Cardiac fibroblast (primary cell): ENCODE results near the gene ANKRD10.

Experiments used
- DNase-seq, 2 donors: peaks; one replicate each; pipeline versions ENCODE4 v3.0.0 to v3.0.0-alpha.2; 2010; ENCODE audit warnings: low read depth in 2 of 2
- H3K4me3 ChIP-seq, 2 donors: replicated peaks in 1 of 2; 1 replicate in 1 of 2; 2 replicates in 1 of 2; pipeline ENCODE4 v1.5.1; 2011; ENCODE audit warnings: low read depth in 2 of 2, low read length in 2 of 2, mild to moderate bottlenecking in 2 of 2, moderate library complexity in 1 of 2
- CTCF ChIP-seq: IDR thresholded peaks from one replicate; pipeline ENCODE4 v1.5.1; 2011; ENCODE audit warnings: low read depth, mild to moderate bottlenecking, low read length, inconsistent platforms

ANKRD10 gene

GRCh38 chr13:110904748-110905147 is 10.1 kb downstream of the ANKRD10 start:
- H3K4me3 ChIP-seq: no peak overlapping the region
- no peak for TF ChIP-seq CTCF
- no peak for DNase-seq

- H3K4me3 ChIP-seq: no peak overlapping the region
- DNase-seq: no peak
- no peak for TF ChIP-seq CTCF
These were observed 12.5 kb downstream of the ANKRD10 start for GRCh38 chr13:110902370-110902769.

GRCh38 chr13:110897521-110897920 is 17.3 kb downstream of the ANKRD10 start:
- DNase-seq: no peak
- no peak overlapping the region for H3K4me3 ChIP-seq
- TF ChIP-seq CTCF: no peak

GRCh38 chr13:110897014-110897413 is 17.9 kb downstream of the ANKRD10 start:
- no peak for TF ChIP-seq CTCF
- no peak overlapping the region for H3K4me3 ChIP-seq
- no peak for DNase-seq

- TF ChIP-seq CTCF: no peak
These were observed 20.8 kb downstream of the ANKRD10 start for GRCh38 chr13:110894086-110894485.

GRCh38 chr13:110893571-110893970 is 21.3 kb downstream of the ANKRD10 start:
- DNase-seq: no peak
- TF ChIP-seq CTCF: no peak

More at GRCh38 chr13:110894086-110894485, 20.8 kb downstream of the ANKRD10 start:
- no peak for DNase-seq
- H3K4me3 ChIP-seq: no peak overlapping the region

More at GRCh38 chr13:110893571-110893970, 21.3 kb downstream of the ANKRD10 start:
- H3K4me3 ChIP-seq: no peak overlapping the region
